ENCODE results near the gene IFT80.

Gene IFT80

DNA sequence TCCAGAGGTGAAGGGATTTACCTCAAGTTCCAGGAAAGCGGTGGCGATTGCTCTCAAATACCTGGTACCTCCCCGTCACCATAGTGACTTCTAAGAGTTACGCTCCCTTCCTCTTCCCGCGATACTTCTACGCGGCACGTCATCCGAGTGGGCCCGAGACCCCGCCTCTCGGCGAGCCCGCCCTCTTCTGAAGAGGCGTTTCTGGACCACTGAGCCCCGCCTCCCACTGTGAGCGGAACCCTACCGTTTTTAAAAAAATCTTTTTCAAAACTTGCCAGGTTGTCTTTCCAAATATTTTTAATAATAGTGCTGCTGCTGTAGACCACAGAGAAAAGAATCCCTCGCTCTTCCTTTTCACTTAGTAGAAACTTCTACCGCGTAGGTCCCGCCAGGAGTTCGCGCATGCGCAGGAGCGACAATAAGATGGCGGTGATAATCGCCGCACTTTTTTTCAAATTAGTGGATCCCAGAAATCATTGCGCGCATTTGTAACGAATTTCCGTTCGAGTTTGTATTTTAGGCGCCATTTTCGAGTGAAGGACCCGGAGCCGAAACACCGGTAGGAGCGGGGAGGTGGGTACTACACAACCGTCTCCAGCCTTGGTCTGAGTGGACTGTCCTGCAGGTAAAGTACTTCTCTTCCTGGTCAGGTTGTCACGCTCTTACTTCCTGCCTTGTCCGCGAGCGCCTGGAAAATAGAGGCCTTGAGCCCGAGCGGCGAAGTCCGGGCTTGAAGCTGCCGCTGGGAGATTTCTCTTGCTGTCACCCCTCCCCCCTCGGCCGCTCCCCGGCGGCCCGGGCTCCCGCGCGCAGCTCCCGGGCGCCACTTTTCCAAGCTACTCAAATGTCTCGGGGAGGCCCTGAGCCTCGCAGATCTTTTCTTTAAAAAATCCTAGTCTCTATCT, at the start of gene IFT80, which contains the start of gene SMC4:
Gene IFT80, minus strand, starts transcription at position 101 of the 905 bp plus-strand sequence. CDS start 14,625 bp downstream, outside the sequence.
Gene SMC4, plus strand, starts transcription at position 526 of the 905 bp plus-strand sequence. CDS start 1,177 bp downstream, outside the sequence.
- peak; percentile 97 for DNase-seq (ENCODE audit: low spot score)

DNA sequence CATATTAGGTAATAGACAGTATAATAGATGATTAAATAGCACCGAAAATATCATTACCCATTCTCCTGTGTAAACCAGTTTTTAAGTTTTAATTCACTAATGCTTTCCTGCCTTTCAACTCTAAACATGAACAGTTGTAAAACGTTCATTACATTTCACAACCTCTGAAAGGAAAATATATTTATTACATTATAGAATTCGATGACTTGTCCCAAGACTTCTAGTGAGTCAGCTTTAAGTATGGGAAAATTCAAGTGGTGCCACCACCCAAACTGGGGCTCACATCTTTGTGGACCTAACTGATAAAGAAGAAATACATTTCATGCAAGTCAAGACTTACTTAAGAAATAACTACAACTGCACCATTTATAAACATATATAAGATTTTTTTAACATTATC, 48.5 kb upstream of the IFT80 start:
- no peak for DNase-seq (ENCODE audit: low spot score)

DNA sequence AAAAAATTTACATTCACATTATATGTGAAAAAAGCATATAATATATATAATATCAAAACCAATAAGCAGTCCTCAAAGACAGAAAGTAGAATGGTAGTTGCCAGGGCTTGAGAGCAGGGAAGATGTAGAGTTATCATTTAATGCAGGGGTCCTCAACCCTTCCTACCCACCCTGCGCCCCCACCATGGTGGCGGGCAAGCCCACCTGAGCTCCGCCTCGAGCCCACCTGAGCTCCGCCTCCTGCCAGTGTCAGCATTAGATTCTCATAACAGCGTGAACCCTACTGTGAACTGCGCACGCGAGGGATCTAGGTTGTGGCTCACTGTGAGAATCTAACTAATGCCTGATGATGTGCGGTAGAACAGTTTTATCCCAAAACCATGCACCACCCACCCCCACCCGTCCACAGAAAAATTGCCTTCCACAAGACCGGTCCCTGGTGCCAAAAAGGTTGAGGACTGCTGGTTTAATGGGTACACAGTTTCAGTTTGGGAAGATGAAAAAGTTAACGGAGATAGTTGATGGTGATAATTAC, 47.6 kb upstream of the IFT80 start:
- DNase-seq (ENCODE audit: low spot score): no peak

DNA sequence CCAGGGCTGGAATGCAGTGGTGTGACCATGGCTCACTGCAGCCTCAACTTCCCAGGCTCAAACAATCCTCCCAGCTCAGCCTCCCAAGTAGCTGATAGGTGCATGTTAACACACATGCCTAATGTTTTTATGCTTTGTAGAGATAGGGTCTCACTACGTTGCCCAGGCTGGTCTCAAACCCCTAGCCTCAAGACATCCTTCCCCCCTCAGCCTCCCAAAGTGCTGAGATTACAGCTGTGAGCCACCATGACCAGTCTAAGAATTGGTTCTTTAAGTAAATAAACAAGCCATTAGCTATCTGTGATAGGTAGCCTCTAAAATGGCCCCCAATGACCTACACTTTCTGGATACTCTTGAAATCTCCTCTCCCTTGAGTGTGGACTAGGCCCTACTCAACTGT, 46.8 kb upstream of the IFT80 start:
- no peak for DNase-seq (ENCODE audit: low spot score)

DNA sequence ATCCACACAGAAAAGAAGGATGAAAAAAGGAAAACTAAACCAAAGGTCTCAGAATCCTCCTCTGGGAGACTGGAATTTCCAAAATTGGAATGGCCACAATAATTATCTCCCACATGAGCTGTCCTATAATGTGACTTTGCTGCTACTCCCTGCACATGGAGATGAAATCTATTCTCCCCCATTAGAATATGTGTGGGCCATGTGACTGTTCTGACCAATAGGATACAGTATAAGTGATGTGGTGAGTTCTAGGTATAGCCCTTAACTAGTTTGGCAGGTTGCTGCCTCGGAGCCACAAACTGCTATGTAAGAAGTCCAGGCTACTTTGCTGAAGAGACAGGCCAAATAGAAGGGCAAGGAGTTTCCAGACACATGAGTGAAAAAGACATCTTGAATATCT, 45.4 kb upstream of the IFT80 start:
- DNase-seq (ENCODE audit: low spot score): no peak

DNA sequence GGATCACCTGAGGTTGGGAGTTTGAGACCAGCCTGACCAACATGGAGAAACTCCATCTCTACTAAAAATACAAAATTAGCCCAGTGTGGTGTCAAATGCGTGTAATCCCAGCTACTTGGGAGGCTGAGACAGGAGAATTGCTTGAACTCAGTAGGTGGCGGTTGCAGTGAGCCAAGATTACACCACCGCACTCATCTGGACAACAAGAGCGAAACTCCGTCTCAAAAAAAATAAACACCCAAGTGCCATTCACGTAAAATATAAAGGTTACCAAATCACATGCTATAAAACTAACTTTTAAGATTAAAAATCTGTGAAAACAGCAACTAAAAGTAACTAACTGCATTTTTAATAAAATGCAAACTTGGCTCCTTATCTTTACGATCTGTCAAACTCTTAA, 41.7 kb upstream of the IFT80 start:
- DNase-seq (ENCODE audit: low spot score): no peak

DNA sequence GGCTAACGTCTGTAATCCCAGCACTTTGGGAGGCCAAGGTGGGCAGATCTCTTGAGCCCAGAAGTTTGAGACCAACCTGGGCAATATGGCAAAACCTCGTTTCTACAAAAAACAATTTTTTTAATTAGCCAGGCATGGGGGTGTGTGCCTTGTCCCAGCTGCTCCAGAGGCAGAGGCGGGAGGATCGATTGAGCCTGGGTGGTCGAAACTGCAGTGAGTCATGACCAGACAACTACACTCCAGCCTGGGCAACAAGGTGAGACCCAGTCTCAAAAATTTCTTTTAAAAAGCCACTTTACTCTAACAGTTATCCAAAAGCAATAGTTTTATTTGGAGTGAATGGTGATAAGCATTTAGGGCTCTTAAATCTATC, 38.0 kb upstream of the IFT80 start:
- no peak for DNase-seq (ENCODE audit: low spot score)

DNA sequence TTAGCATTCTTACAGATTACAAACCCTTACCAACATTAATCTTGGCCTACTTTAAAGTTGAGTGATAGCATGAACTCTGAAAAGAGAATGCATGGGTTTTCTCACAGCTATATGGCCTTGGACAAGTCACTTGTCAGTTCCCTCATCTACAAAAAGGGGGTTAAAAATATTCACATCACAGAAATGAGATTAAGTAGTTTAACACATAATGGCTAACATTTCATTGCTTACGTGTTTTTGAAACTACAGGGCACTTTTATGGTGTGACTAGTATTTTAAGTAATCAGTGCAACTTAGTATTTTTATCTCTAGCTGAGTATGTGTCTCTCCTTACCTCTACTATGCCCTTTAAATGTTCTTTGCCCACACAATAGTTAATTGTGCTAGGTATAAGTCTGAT, 36.7 kb upstream of the IFT80 start:
- no peak for DNase-seq (ENCODE audit: low spot score)

DNA sequence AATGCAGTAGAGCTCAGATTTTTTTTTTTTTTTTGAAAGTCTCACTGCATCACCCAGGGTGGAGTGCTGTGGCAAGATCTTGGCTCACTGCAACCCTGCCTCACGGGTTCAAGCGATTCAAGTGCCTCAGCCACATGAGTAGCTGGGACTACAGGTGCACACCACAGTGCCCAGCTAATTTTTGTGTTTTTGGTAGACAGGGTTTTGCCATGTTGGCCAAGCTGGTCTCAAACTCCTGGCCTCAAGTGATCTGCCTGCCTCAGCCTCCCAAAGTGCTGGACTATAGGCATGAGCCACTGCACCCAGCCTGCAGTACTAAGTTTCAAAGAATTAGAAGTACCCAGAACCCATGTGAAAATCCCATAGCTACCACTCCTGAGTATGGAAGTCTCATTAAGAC, 36.1 kb upstream of the IFT80 start:
- no peak for DNase-seq (ENCODE audit: low spot score)

DNA sequence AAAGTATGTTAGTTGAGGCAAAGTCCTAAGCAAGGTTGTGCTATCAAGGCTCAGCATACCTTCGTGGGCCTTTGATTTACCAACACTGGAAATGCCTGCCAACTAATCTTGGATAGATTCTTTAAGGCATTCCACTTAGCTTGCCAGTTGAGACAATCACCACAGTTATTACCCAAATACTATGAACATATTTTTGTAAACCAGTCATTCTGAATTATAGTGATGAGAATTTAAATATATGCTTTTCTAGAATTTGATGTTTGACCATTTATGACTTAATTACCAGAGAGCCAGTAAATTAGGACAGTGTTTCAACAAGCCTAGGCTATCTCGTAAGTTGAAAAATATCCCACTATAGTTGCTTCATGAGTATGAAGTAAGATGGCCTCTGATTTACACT, 35.0 kb upstream of the IFT80 start:
- DNase-seq (ENCODE audit: low spot score): no peak

DNA sequence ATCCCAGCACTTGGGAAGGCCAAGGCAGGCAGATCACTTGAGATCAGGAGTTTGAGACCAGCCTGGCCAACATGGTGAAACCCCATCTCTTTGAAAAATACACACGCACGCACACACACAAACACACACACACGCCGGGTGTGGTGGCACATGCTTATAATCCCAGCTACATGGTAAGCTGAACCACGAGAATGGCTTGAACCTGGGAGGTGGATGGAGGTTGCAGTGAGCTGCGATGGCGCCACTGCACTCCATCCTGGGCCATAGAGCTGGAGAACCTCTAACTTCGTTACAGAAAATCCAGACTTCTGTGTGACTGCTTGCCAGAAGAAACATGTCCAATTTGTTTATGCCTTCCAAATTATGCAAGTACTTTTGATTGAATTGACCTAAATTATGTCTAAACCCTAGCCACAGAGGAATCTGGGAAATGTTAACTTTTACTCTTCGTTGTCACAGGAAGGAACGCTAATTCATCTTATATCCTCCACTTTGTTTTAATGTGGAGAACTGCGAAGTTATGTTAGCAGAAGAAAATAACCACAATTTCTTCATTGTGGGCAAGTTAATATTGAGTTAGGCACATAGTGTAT, 28.9 kb upstream of the IFT80 start:
- no peak for DNase-seq (ENCODE audit: low spot score)

DNA sequence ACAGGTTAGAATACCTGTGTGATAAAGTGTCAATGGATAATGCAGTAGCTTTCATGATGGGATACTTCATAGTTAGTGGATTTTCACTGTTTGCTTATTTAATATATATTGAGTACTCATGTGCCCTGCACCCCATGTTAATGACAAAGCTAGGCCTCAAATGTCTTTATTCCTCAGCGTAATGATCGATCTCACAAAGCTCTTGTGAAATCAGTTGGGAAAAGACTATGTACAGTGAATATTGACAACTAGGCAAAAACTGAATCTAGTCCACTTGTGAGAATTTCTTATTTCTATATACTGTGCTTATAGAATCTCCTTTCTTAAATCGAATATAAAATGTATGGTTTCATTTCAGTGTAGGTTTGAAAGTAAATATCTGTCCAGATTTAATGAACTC, 18.3 kb upstream of the IFT80 start:
- no peak for DNase-seq (ENCODE audit: low spot score)

DNA sequence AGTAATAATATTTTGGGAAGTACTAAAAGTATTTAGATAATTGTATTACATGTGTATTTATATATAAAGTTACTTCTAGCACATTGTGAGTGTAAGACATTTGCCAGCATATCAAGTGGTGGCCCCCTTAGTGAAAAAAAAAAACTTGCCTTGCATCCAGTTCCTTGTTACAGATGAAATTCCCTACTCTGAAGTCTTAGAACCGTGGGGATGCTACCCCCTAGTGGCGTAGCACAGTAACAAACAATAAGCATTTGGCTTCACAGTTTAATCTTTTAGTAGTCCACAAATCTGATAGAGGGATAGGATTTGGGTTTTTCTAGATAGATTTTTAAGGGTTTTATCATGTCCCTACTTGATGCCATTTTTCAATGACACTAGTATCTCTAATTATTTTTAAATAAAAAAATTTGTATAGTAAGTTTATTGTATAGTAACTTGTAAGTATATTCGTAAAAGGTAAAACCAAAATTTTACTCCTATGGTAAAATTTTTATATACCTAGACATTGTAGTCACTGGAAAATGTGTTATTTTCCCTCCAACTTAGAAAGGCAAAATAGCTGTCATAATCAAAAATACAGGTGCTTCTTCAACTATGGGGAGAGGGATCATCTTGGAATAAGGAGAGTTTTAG, 14.7 kb upstream of the IFT80 start:
- DNase-seq (ENCODE audit: low spot score): peak; percentile 84

DNA sequence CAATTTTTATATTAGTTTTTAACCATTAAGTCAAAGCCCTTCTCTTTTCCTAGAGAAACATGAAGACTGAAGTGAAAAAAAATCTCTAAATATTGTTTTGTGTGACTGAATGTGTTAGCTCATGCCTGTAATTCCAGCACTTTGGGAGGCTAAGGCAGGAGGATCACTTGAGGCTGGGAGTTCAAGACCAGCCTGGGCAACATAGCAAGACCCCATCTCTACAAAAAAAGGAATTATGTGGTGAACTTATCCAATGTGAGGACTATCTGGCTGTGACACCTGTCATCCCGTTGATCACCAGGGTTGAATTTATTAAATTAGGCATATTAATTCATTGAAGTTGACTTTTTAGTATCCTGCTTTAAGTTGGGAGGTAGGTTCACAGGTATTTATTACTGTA, 13.5 kb upstream of the IFT80 start:
- no peak for DNase-seq (ENCODE audit: low spot score)

DNA sequence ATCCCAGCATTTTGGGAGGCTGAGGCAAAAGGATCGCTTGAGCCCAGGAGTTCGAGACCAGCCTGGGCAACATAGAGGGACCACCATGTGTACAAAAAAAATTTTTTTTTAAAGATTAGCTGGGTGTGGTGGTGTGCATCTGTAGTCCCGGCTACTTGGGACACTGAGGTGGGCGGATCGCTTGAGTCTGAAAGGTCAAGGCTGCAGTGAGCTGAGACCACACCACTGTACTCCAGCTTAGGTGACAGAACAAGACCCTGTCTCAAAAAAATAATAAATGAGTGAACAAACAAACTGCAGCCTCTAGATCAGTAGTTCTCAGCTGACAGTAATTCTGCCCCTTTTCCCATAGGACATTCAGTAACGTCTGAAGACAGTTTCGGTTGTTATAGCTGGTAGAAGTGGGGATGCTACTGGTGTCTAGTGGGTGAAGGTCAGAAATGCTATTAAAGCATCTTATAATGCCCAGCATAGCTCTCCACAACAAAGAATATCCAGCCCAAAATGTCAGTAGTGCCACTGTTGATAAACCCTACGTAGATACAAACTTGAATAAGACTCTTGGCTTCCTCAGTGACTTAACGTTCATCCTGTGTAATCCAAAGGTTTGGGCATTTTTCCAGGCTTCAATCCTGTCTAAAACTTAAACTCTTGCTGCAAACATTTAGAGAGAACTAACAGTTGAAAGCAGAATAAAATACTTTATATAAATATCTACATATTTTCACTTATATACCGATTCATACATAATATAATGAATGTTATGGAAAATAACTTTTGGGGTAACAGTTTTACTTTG, 11.0 kb upstream of the IFT80 start:
- DNase-seq (ENCODE audit: low spot score): no peak

DNA sequence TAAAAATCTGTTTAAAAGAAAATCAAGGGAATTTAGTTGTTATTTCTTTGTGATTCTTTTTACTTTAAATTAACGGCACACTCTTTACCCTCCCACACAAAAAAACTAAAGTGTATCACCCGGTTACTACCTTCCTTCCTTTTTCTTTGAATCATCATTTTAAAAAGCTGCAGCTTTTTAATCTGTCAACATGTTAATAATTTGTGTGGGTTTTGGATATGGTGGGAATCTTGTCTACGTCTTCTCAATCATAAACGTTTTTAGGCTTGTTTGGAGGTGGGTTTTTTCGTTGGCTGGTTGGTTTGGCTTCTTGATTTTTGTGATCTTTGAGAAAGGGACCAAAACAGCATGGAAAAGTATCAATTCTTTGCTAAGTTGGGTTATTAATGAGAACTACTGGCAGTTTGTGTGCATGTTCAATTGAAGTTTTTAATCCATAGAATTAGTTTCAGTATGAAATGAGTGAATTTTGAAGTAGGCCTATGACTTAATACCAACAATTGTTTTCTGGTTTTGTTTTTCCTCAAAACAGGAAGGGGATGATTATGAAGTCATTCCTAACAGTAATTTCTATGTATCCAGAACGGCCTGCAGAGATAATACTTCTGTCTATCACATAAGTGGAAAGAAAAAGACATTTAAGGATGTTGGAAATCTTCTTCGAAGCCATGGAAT, 4.9 kb upstream of the IFT80 start:
- DNase-seq (ENCODE audit: low spot score): no peak

DNA sequence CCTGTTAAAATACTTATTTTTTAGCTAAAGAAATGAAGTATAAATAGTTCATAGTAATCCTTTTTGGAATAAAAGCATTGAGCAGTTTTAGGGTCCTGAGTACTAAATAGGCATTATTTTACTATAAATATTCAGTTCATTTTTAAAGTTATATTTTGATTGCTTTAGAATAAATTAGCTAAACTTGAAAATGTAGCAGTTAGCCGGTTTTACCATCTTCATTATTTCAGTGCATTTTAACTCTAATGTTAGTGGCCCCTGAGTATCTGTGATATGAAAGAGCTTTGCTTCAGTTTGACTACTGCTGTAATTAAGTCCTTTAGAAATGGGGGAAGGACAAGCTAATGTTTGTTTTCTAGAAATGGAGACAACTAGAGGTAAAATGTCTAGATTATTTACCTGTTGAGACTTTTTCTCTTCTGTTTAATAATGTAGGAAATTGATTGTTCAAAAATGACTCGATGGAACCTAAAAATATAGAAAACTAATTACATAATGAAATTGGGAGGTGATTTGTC, 4.1 kb upstream of the IFT80 start:
- no peak for DNase-seq (ENCODE audit: low spot score)

DNA sequence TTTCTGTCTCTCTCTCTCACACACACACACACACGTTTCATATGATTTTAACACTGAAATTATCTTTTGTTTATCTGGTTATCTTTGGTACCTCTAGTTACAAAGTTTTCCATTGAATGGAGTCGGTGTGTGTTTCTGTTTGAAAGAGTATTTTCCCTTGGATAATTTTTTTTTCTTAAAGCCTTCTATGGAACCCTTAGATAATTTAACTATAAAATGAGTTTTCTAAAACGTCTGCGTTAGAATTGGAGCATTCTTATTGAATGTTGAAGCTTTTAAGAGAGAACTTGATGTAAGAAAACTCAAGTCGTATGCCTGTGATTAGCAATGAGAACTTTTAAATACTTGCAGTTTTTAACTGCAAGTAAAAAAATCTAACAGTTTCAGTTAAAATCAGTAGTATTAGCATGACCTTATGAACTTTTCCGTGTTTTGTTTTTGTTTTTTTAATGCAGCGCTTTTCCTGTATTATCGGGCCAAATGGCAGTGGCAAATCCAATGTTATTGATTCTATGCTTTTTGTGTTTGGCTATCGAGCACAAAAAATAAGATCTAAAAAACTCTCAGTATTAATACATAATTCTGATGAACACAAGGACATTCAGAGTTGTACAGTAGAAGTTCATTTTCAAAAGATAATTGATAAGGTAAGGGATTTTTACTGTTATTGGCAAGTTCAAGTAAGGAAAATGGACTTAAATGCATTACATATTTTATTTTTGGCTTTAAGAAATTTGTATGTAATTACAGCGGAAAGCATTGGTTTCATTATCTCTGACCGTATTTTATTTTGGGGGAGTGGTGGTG, 3.4 kb upstream of the IFT80 start:
- no peak for DNase-seq (ENCODE audit: low spot score)

DNA sequence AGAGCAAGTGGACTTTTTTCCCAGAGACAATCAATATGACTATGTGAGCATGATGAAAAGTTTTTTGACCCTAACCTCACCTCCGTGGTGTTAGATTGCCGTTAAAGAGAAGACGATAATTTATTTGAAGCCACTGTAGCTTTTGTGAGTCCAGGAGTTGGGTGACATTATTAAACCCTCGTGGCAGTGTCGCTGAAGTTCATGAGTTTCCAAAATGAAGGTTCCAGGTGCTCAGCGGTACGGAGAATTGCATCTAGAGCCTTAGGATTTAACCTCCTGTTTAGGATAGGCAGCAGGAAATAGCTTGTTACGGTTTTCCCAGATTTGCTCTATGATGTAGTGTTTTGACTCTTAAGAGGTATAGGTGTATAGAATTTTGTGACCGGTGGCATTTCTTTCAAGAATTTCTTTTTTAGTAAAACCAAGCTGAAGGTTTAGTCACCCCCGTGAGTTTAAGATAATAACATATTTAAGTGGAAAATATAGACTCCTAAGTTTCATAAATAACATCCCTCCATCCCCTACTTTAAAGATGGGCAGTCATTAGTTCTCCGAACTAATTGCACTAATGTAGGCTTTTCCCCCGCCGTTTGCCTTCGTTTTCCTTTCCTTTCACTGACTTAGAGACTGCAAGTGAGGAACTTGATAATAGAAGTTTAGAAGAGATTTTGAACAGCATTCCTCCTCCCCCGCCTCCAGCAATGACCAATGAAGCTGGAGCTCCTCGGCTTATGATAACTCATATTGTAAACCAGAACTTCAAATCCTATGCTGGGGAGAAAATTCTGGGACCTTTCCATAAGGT, 2.5 kb upstream of the IFT80 start:
- DNase-seq (ENCODE audit: low spot score): peak; percentile 25

Measured in LoVo (cell line).